Measurements from ENCODE around the gene INHBE.
"Not testable (repeated sequence)": the region's sequence is repeated elsewhere in the genome, so short reads cannot be mapped to it uniquely, and the experiment has no call there.

The INHBE gene

GRCh38 chr12:57441393-57441792 is 13.7 kb upstream of the INHBE start:
- DNase-seq (ENCODE audit: low read depth): not testable (repeated sequence)

DNA sequence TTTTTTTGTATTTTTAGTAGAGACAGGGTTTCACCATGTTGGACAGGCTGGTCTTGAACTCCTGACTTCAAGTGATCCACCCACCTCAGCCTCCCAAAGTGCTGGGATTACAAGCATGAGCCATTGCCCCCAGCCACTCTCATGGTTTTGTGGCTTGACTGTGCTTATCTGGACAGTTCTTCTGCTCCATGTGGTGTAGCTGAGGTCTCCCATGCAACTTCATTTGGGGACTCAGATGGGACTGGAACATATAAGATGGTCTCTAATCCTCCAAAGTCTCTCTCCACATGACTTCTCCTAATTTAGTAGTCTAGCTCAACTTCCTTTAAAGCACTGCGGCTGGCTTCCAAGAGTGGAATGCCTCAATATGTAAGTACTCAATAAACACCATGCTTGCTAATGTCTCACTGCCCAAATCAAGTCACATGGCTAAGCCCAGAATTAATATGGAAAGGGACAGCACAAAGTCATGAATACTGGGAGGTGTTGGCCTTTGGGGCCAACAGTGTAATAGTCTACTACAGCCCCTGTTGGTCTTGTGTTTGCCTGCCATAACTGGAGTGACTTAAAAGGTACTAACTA is 13.2 kb upstream of the INHBE start:
- DNase-seq (ENCODE audit: low read depth): no peak

DNA sequence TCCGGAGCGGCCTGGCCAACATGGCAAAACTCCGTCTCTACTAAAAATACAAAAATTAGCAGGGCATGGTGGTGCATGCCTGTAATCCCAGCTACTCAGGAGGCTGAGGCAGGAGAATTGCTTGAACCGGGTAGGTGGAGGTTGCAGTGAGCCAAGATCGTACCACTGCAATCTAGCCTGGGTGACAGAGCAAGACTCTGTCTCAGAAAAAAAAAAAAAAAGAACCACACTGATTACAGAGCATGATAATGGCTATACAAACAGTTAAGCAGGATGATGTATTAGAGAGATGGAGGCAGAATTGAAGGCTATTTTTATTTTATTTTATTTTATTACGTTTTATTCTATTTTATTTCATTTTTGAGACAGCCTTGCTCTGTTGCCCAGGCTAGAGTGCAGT is 10.8 kb upstream of the INHBE start:
- DNase-seq (ENCODE audit: low read depth): not testable (repeated sequence)

GRCh38 chr12:57444744-57445143 is 10.4 kb upstream of the INHBE start:
- DNase-seq (ENCODE audit: low read depth): no peak

DNA sequence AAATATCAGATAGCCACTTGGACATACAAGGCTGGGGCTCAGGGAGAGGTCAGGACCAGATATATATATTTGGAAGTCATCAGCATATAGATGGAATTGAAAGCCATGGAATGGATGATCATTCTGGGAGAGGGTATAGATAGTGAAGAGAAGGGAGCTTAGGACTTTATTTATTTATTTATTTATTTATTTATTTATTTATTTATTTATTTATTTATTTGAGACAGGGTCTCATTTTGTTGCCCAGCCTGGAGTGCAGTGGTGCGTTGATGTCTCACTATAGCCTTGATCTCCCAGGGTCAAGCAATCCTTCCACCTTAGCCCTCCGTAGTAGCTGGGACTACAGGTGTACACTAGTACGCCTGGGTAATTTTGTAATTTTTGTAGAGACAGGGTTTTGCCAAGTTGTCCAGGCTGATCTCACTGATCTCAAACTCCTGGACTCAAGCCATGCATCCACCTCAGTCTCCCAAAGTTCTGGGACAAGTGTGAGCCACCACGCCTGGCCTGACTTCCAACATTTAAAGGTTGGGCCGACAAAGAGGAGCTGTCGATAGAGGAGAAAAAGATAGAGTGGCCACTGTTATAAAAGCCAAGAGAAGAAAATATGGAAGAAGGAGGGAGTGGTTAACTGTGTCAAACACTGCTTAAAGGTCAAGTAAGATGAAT is 8.7 kb upstream of the INHBE start:
- no peak for DNase-seq (ENCODE audit: low read depth)

GRCh38 chr12:57448669-57449068 is 6.4 kb upstream of the INHBE start:
- no peak for DNase-seq (ENCODE audit: low read depth)

- DNase-seq (ENCODE audit: low read depth): no peak
Measured at GRCh38 chr12:57449375-57449774, 5.7 kb upstream of the INHBE start.

DNA sequence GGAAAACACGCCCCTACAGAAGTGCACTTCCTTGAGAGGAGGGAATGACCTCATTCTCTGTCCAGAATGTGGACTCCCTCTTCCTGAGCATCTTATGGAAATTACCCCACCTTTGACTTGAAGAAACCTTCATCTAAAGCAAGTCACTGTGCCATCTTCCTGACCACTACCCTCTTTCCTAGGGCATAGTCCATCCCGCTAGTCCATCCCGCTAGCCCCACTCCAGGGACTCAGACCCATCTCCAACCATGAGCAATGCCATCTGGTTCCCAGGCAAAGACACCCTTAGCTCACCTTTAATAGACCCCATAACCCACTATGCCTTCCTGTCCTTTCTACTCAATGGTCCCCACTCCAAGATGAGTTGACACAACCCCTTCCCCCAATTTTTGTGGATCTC is 5.0 kb upstream of the INHBE start:
- no peak for DNase-seq (ENCODE audit: low read depth)

DNA sequence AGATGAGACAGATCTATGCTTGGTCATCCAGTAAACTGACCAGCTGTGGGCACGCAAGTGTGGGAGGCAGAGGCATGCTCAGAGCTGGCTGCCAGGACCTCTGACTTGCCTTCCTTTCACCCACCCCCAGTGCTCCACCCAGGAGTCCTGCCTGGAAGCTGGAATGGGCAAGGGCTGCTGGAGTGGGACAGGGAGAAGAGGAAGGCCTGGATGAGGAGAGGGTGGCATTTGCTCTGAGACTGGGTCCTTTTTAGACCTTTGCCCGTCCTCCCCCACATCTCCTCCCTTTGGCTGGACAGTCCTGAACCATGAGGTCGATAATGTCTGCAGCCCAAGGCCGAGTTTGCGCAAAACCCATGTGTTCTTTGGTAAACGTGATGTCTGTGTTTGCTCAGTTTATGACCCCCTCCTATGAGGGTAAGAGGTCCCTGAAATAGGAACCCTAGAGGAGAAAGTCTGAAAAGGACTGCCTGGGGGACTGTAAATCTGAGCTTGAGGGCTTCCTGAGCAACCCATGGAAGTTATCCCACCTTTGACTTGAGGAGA is 3.8 kb upstream of the INHBE start:
- DNase-seq (ENCODE audit: low read depth): no peak

DNA sequence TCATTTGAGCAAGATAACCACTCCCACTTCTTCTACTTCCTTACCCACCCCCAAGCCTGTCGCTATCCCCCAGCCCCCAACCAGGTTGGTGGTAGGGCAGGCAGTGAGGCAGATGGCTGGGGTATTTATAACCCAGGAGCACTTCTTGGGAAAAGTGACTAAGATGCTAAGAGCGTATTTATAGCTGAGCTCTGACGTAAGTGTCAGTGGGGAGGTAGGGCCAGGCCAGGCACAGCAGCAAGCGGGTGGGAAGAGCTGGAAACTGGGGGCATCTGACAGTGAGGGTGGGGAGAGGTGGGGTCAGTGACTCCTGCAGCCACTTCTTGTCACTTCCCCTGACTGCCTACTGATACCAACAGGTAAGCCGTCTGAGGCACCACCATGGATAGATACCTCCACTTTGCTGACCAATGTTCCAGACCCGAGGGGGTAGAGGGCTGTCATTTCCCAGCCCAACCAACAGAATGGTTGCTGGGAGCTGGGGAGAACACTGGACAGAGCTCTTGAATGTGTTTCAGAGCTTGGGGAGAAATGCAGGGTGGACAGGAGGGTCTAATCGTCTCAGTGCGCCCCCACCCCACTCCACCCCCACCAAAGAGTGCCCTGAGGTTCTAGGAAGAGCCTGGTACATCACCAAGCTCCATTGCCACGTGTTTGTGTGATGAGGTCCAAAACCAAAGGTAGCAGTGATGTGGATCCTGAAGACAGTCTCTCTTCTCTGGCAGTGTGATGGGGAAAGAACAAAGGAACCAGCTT is 2.7 kb upstream of the INHBE start:
- DNase-seq (ENCODE audit: low read depth): no peak

DNA sequence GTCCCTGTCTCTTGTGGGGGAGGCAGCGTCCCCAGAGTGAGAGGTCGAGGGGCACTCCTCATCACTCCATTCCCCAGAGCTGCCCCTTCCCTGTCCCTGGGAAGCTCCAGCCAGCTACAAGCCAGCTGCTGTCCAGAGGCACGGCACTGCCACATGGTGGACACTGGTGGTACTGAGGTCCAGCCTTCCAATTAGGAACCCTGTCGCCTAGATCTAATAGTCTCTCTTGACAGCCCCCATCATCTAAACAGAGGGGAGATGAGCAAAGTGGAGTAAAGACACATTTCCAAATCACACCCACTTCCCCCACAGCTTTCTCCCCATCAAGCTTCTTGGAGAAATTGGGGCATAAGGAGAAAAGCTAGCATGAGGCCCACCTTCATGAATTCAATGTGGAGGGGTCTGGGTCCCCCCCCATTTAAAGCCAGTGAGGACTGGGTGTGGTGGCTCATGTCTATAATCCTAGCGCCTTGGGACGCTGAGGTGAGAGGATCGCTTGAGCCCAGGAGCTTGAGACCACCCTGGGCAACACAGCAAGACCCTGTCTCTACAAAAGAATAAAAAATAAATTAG is 2.1 kb upstream of the INHBE start:
- no peak for DNase-seq (ENCODE audit: low read depth)

- no peak for DNase-seq (ENCODE audit: low read depth)
Measured at GRCh38 chr12:57454213-57454565, 918 bp upstream of the INHBE start.

DNA sequence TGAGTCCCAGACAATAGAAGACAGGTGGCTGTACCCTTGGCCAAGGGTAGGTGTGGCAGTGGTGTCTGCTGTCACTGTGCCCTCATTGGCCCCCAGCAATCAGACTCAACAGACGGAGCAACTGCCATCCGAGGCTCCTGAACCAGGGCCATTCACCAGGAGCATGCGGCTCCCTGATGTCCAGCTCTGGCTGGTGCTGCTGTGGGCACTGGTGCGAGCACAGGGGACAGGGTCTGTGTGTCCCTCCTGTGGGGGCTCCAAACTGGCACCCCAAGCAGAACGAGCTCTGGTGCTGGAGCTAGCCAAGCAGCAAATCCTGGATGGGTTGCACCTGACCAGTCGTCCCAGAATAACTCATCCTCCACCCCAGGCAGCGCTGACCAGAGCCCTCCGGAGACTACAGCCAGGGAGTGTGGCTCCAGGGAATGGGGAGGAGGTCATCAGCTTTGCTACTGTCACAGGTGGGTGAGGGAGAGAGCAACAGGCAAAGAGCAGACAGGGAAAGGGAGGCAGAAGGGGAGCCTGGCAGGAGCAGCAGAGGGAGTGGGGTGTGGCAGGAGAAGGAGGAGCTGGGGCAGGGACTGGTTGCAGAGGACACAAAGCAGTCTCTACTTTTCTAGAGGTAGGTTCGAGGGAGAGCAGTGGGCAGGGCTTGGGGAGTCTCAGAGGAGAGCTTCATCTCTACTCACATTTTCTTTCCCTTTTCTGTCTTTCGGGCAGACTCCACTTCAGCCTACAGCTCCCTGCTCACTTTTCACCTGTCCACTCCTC is 452 bp downstream of the INHBE start:
- no peak for DNase-seq (ENCODE audit: low read depth)

DNA sequence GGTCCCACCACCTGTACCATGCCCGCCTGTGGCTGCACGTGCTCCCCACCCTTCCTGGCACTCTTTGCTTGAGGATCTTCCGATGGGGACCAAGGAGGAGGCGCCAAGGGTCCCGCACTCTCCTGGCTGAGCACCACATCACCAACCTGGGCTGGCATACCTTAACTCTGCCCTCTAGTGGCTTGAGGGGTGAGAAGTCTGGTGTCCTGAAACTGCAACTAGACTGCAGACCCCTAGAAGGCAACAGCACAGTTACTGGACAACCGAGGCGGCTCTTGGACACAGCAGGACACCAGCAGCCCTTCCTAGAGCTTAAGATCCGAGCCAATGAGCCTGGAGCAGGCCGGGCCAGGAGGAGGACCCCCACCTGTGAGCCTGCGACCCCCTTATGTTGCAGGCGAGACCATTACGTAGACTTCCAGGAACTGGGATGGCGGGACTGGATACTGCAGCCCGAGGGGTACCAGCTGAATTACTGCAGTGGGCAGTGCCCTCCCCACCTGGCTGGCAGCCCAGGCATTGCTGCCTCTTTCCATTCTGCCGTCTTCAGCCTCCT is 1.1 kb downstream of the INHBE start:
- no peak for DNase-seq (ENCODE audit: low read depth)

GRCh38 chr12:57456737-57457490 is 1.8 kb downstream of the INHBE start:
- DNase-seq (ENCODE audit: low read depth): no peak

GRCh38 chr12:57458665-57459054 is 3.6 kb downstream of the INHBE start:
- no peak for DNase-seq (ENCODE audit: low read depth)

DNA sequence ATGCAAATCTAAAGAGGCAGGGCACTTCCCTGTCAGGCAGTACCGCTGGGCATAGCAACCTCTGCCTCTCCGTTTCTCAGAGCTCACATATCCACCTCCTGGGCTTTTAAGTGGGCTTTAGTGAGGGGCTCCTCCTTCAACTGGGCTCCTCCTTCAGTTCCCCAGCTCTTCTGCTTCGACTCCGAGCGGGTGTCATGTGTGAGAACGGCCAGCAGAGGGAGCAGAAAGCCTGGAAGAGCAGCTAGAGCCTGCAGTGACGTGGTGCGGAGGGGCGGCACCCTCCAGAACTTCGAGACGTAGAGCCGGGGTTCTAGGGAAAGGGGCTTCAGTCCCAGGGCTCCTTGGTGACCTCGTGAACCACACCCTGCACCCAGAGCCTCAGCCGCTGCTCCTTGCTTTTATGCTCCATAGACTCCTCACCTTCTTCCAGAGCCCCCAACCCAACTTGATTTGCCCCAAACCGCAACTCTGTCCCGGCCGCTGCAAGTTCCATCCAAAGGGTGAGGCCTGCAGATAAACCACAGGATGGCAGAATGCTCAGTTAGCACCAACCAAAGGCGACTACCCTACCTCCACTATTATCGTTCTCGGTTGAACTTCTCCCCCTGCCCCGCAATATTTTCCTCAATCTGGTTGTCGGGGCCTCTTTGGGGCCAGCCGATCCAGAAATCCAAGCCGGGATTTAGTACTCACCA is 4.1 kb downstream of the INHBE start:
- DNase-seq (ENCODE audit: low read depth): peak; percentile 88

- DNase-seq (ENCODE audit: low read depth): peak; percentile 53
Measured at GRCh38 chr12:57459750-57460467, 4.8 kb downstream of the INHBE start, which contains the start of gene GLI1. Gene GLI1, plus strand, starts transcription at chr12:57459785. Its CDS starts 3,907 bp downstream, at chr12:57463692.

DNA sequence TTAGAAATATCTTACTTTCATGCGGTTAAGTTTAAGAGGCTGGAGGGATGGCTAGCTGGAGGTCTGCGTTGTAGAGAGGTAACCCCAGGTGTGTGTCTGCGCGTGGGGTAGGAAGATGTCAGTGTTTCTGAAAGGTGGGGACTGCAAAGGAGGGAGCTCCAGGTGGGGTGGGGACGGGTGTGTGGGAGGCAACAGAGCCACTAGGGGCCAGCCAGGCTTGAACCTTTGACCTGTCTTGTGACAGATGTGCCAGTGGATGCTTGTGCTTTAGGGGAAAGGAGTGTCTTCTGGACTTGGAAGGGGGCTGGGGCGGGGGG is 5.3 kb downstream of the INHBE start:
- no peak for DNase-seq (ENCODE audit: low read depth)

- no peak for DNase-seq (ENCODE audit: low read depth)
Measured at GRCh38 chr12:57460841-57461275, 5.8 kb downstream of the INHBE start.

All from activated T-cell treated with anti-CD3 and anti-CD28 coated beads for 1 hour (primary cell).